GM13977 (cell line): Measurements from ENCODE around the gene HPN.

Experiments
- DNase-seq: peaks from one replicate; pipeline ENCODE4 v3.0.0; 2012; ENCODE audit warnings: low spot score
- in situ Hi-C: fragments of 300-500 bp; cut with MboI; formaldehyde crosslinking; loops from one replicate; pipeline ENCODE4 v1.12.0; 2022; ENCODE audit warnings: low sequenced_read_pairs, low pct_unique_long_range_greater_than_20kb, mixed read lengths, inconsistent platforms; ENCODE audit not compliant: unreplicated experiment
- TF ChIP-seq, protein P1 (sequence below): IDR thresholded peaks from 2 replicates; pipeline ENCODE4 v1.5.1; 2012; ENCODE audit warnings: mild to moderate bottlenecking, control low read depth; ENCODE audit not compliant: insufficient read depth; ENCODE audit errors: extremely low read depth, missing control alignments

The HPN gene

DNA sequence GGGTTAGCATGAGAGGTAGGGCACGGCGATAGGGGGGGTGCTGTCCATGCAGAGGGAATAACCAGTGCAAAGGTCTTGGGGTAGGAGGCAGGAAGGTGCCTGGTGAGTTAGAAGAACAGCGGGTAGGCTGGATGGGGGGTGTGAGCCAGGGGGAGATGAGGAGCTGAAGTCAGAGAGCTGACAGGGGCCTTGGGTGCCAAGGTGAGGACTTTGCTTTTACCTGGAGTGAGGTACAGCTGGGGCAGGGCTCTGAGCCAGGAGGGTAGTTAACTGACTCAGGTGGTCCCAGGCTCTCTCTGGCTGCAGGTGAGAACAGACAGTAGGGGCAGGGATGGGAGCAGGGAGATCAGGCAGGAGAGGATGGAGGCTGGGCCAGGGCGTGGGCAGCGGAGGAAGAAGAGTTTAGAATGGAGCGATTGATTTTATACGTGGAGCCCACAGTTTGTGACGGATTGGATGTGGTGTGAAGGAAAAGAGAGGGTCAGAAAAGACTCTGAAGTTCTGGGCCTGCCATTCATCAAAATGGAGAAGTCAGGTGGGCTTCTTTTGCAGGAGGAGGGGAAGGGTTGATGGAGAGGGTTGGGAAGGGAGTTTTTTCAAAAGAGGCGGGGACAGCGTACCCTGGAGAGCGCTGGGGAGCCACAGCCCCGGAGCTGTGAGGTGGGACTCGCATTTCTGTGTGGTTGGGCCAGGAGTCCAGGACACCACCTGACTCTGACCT, 42.6 kb upstream of the HPN start:
- peak; percentile 76 for DNase-seq
- in situ Hi-C loops, result no loop called here

DNA sequence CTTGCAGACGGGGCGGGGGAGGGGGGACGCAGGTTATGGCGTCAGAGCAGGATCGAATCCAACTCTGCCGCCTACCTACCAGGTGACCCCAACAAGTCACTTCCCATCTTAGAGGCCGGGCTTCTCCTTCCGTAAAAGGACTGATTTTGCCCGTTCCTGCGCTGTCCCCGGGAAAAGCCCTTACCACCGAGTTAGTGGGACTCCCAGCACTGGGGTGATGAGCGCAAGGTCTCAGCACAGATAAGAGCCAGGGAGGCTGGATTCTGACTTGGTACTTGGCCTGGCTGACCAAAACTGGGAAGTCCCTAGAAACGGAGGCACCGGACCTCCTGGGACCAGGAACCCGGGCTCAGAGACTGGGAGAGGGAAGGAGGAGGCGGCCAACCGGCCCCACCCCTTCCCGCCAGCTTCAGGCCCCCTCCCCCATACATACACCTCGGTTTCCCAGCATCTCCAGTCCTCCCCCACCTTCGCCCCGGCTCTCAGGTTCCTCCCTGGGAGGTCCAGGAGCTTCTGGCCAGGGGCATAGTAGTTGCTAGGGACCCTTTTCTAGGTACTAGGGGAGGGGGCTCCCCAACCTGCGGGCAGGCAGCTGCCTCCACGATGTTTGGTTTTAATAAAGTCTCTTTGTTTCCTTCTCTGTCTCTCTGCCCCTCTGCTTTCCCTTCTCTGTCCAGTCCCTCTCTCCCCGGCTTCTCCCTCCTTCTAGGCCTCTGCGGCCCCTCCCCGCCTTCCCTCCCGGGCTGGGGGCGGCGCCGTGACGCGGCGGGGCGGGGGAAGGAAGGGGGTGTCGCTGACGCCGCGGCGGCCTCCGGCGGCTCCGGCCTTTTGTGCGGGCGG, 41.8 kb upstream of the HPN start, which contains the start of gene GRAMD1A:
Gene GRAMD1A, plus strand, starts transcription at position 826 of the 840 bp plus-strand sequence. CDS start 156 bp downstream, outside the sequence.
- TF ChIP-seq, protein P1, sequence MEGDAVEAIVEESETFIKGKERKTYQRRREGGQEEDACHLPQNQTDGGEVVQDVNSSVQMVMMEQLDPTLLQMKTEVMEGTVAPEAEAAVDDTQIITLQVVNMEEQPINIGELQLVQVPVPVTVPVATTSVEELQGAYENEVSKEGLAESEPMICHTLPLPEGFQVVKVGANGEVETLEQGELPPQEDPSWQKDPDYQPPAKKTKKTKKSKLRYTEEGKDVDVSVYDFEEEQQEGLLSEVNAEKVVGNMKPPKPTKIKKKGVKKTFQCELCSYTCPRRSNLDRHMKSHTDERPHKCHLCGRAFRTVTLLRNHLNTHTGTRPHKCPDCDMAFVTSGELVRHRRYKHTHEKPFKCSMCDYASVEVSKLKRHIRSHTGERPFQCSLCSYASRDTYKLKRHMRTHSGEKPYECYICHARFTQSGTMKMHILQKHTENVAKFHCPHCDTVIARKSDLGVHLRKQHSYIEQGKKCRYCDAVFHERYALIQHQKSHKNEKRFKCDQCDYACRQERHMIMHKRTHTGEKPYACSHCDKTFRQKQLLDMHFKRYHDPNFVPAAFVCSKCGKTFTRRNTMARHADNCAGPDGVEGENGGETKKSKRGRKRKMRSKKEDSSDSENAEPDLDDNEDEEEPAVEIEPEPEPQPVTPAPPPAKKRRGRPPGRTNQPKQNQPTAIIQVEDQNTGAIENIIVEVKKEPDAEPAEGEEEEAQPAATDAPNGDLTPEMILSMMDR, result no peak
- in situ Hi-C loops, result no loop called here
- DNase-seq, result peak; percentile 97

More for the DNA sequence above, 42.6 kb upstream of the HPN start:
- TF ChIP-seq, protein P1, result no peak

DNA sequence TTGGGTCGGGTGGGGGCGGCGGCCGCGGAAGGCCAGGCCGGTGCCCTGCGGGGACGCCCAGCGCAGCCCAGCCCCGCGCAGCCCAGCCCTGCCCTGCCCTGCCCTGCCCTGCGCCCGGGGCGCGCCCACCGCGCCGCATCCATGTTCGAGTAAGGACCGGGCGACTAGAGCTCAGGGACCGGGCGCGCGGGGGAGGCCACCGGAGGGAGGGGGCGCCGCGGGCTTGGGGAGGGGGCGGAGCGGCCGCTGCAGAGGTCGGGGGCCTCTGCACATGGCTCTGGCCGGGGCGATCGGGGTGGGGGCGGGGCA, 41.2 kb upstream of the HPN start:
- DNase-seq, result no peak
- TF ChIP-seq, protein P1, result no peak
- in situ Hi-C loops, result no loop called here

DNA sequence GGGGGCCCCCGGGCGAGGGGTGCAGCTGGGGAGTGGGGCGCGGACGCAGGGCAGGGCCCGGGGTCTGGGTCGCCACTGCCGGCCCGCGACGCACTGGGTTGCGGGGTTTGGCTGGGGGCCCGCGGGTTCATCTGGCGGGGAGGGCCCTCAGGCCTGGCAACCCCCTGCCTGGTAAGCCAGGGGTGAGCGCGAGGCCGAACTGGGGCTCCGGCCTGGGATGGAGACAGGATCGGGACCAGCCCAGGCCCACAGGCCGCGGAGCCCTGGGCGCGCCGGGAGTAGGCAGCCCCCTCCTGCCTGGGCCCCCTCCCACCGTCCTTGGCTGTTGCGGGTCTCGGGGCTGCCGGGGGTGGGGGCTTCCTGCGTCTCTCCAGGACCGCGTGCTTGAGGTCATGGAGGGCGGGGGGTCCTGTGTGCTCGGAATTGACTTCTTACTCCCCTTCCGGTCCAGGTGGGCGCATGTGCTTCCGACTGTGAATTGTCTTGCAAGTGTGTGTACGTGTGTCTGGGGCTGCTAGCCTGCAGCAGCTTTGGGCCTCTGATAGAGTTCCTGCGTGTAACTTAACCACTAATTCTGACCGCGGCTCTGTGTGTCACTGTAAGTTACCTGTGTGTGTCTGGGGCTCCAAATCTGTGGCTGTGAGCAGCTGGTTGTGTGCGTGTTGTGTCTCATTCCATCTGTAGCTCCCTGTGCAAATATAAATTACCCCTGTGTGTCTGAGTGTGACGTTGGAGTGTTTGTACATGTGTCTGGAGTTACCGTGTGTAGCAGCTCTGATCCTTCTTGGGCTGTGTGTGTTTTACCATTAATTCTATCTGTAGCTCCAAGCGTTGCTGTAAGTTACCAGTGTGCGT, 40.6 kb upstream of the HPN start:
- peak; percentile 64 for DNase-seq
- in situ Hi-C loops, result no loop called here
- TF ChIP-seq, protein P1, result no peak

DNA sequence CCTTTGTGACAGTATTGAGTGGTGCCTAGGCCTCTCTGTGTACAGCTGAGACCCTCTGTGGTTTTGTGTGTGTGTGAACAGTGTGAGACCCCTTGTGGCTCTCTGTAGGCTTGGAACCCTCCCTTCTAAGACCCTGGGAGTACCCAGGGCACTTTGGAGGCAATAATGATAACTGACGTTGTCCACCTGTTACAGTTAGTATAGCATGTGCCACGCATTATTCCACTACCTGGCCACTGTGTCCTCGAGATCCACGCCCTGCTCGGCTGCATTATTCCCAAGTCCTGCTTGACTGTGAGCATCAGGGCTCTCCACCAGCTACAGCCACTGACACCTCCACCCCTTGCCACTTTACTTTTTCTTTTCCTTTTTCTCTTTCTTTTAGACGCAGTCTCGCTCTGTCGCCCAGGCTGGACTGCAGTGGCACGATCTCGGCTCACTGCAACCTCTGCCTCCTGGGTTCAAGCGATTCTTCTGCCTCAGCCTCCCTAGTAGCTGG, 39.4 kb upstream of the HPN start:
- DNase-seq, result peak; percentile 13
- in situ Hi-C loops, result no loop called here
- TF ChIP-seq, protein P1, result no peak
